Stimulated activated effector memory CD8-positive, alpha-beta T cell treated with anti-CD3 and anti-CD28 coated beads, Interleukin-12 subunit alpha, Interleukin-12 subunit beta, amount 100 ng/mL, for 72 hours (primary cell): ENCODE data around the gene ZNF79.
A peak's percentile ranks its signal among the peaks of the same experiment; 100 is the strongest.

ENCODE experiments used
- ATAC-seq: fragments of 150-1000 bp; cut with Tn5 transposase; 2 replicates; pipeline ENCODE4 v1.10.0; 2021
- DNase-seq, 2 donors: peaks; one replicate each; pipeline ENCODE4 v3.0.0; 2021 to 2022; ENCODE audit warnings: low spot score in 2 of 2
- H3K27ac Mint-ChIP-seq: one replicate; pipeline ENCODE4 v1.8.0; 2022; ENCODE audit warnings: mild to moderate bottlenecking, mixed read lengths
- H3K36me3 Mint-ChIP-seq: one replicate; pipeline ENCODE4 v1.8.0; 2022; ENCODE audit warnings: mild to moderate bottlenecking, mixed read lengths
- H3K4me1 Mint-ChIP-seq: one replicate; pipeline ENCODE4 v1.8.0; 2022; ENCODE audit warnings: mixed read lengths
- H3K4me3 Mint-ChIP-seq: one replicate; pipeline ENCODE4 v1.8.0; 2022; ENCODE audit warnings: mild to moderate bottlenecking, mixed read lengths
- H3K9me3 Mint-ChIP-seq: one replicate; pipeline ENCODE4 v1.8.0; 2022; ENCODE audit warnings: mixed read lengths

ZNF79 gene

DNA sequence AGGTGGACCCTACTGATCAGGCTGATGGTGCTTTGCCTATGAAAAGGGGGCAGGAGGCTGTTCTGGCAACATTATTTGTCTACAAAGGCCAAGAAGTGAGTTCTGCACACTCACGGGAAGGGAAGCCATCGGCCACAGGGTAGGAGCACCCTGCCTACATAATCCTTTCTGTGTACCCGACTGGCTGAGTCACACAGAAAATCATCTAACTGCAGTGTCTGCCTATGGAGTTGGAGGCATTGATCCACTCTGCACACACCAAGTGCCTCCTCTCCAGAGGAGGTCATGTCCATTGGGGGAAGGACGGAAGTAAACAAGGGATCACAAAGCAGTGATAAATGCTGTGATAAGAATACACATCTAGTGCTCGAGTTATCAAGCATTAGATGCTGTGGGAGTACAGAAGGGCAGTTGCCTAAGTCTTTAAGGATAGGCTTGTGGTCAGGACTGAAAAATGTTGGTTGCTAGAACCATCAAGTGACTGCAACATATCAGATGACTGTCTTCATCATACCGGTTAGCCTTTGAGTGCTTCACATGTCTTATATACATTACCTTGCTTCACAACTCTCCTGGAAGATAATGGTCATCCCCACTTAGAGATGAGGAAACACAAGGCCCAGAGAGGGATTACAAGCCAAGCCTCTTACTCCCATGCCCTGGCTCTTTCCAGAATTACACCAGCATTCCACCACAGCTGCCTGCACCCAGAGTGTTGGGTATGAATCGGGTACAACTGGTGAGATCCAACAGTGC, 28.5 kb upstream of the ZNF79 start:
- Mint-ChIP-seq H3K9me3 (no peaks in the 10 kb centered on the region), H3K27ac (no peak overlapping the region), H3K36me3 (peaks cover 10% of the 10 kb centered on the region), H3K4me1 (peaks cover 23% of the 10 kb centered on the region), H3K4me3 (peak overlapping the region; percentile 79)
- ATAC-seq (no peak), DNase-seq (no peak)

DNA sequence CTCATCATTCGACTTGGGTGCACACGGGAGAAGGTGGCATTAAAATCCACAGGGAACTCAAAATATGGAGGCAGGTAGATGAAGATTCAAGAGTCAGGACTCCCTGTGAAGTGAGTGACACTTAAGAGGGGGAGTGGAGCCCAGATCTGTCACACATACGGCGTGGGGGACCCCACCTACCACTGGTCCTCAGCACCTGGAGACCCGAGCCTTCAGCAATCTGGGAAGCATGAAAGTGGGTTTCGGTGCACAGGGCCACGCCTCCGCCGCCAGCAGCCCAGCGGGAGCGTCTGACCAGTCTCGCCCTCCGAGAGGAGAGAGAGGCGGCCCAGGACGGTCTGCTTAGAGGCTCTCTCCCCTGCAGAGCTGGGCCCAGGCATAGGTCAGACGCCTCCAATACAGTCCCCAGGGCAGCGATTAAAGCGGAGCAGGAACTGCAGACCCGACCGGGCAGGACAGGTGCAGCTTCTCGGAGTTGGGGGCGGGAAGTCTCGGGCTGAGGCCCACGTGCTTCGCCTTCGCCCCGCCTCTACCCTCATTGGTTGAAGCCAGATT, 27.9 kb upstream of the ZNF79 start:
- DNase-seq: no peak
- peaks cover 23% of the 10 kb centered on the region for H3K4me1 Mint-ChIP-seq
- ATAC-seq: no peak
- H3K4me3 Mint-ChIP-seq: peak overlapping the region; percentile 79
- no peaks in the 10 kb centered on the region for H3K9me3 Mint-ChIP-seq
- peaks cover 10% of the 10 kb centered on the region for H3K36me3 Mint-ChIP-seq
- no peak overlapping the region for H3K27ac Mint-ChIP-seq

DNA sequence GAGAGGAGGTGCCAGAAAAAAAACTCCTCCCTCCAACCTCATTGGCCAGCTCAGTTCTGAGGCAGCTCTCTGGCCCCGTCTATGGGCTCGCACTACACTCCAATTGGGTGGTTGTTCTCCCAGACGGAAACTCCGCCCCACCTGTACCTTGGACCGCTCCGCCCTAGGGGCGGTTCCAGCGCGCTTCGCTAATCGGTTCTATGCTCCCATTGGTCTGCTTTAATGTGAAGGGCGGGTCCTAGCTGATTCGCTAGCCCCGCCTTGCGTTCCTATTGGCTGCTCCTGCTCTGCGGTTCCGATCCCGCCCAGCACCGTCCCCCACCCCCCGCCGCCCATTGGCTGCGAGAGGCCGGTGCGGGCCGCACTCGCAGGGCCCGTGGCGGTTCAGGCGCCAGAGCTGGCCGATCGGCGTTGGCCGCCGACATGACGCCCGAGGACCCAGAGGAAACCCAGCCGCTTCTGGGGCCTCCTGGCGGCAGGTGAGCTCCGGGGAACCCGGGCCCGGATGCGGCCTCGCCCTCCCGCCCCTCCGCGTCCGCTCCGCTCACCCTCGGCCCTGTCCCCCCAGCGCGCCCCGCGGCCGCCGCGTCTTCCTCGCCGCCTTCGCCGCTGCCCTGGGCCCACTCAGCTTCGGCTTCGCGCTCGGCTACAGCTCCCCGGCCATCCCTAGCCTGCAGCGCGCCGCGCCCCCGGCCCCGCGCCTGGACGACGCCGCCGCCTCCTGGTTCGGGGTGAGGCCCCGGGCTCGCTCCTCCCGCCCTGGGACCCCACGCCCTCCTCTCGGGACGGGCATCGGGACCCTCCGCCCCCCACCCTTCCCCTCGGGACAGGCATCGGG, 27.2 kb upstream of the ZNF79 start, which contains the start of gene SLC2A8:
Gene SLC2A8 (plus strand): TSS at position 362 of the 838 bp plus-strand sequence. CDS start 62 bp downstream, at position 424.
- Mint-ChIP-seq H3K9me3 (no peaks in the 10 kb centered on the region), H3K36me3 (peaks cover 10% of the 10 kb centered on the region), H3K4me1 (peaks cover 23% of the 10 kb centered on the region), H3K27ac (peak within 1 kb of the TSS; percentile 68), H3K4me3 (peak within 1 kb of the TSS; percentile 79)
- peak; percentile 95 for ATAC-seq
- peak; percentile 77 to 97 for DNase-seq

DNA sequence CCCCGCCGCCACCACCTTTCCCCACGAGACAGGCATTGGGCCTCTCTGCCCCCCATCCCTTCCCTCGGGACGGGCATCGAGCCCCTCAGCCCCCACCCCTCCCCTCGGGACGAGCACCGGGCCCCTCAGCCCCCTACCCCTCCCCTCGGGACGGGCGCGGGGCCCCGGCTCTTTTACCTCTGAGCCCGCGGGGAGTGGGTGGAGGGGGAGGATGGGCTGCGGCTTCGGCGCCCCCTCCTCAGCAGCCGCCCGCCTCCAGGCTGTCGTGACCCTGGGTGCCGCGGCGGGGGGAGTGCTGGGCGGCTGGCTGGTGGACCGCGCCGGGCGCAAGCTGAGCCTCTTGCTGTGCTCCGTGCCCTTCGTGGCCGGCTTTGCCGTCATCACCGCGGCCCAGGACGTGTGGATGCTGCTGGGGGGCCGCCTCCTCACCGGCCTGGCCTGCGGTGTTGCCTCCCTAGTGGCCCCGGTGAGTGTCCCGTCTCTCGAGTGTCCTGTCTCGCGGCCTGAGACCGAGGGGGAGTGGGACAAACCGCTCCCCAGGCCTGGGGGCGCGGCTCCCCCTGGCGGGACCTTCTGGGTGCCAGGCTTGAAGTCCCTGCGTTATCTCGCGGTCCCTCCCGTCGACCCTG, 26.4 kb upstream of the ZNF79 start:
- Mint-ChIP-seq H3K36me3 (peaks cover 10% of the 10 kb centered on the region), H3K27ac (peak overlapping the region; percentile 68), H3K4me3 (peak overlapping the region; percentile 79), H3K9me3 (no peaks in the 10 kb centered on the region), H3K4me1 (peaks cover 23% of the 10 kb centered on the region)
- ATAC-seq: no peak
- peak; percentile 30 to 70 for DNase-seq

DNA sequence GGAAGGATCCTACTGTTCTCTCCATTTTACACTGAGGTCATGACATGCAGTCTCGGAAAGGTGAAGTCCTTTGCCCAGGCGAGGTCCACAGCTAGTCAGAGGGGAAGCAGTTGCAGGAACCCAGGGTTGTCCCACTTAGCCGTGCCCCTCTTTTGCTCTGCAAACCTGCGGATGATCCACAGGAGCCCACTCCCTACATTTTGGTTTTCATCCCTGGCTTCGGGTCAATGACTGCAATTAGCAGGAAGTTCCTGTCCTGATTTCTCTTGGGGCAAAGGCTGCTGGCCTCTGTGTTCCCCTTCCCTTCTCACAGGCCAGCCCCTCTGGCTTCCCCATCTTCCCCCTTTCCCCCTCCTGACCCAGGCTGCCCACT, 25.9 kb upstream of the ZNF79 start:
- DNase-seq: no peak
- H3K9me3 Mint-ChIP-seq: no peaks in the 10 kb centered on the region
- peak overlapping the region; percentile 79 for H3K4me3 Mint-ChIP-seq
- peak overlapping the region; percentile 68 for H3K27ac Mint-ChIP-seq
- peaks cover 10% of the 10 kb centered on the region for H3K36me3 Mint-ChIP-seq
- no peak for ATAC-seq
- H3K4me1 Mint-ChIP-seq: peaks cover 23% of the 10 kb centered on the region

DNA sequence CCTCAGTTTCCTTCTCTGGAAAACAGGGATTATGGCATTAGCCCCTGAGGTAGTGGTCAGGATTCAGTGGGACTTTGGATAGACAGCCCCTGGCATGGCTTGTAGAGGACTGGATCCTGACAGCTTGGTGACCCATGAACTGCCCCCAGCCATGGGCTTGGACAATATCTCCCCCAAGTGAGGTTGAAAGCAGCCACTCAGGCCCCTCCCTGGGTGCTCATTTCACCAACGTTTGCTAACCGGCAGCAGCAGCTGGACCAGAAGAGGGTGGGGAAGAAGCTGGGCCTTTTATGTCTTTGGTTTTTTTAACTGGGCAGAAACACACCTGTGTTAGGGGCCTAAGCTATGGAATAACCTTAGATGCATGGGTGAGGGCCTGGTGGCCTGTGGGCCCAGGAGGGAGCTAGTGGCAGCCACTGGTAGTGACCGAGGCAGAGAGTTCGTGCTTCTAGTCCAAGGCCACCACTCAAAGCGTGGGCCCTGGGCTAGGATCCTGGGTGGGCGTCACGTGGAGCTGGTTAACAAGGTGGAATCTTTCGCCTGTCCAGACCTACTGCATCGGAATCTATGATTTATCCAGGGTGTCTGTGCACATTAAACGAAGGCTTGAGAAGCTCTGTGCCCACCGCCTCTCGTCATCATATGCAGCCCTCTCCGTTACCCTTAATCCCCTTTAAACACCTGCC, 25.3 kb upstream of the ZNF79 start:
- H3K9me3 Mint-ChIP-seq: no peaks in the 10 kb centered on the region
- H3K27ac Mint-ChIP-seq: peak overlapping the region; percentile 68
- peaks cover 10% of the 10 kb centered on the region for H3K36me3 Mint-ChIP-seq
- H3K4me3 Mint-ChIP-seq: peak overlapping the region; percentile 79
- peaks cover 23% of the 10 kb centered on the region for H3K4me1 Mint-ChIP-seq
- ATAC-seq: no peak
- DNase-seq: no peak

DNA sequence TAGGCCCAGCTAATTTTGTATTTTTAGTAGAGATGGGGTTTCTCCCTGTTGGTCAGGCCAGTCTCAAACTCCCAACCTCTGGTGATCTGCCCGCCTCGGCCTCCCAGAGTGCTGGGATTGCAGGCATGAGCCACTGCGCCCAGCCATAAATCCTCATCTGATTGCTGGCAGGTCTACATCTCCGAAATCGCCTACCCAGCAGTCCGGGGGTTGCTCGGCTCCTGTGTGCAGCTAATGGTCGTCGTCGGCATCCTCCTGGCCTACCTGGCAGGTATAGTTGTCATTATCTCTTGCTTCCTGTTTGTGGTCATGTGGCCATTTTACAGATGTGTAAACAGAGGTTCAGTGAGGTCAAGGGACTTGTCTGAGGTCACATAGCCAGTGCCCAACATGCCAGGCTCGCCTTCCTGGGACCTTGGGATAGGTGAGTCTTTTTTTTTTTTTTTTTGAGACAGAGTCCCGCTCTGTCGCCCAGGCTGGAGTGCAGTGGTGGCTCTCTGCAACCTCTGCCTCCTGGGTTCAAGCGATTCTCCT, 24.4 kb upstream of the ZNF79 start:
- H3K4me1 Mint-ChIP-seq: peaks cover 23% of the 10 kb centered on the region
- ATAC-seq: no peak
- DNase-seq: no peak
- H3K4me3 Mint-ChIP-seq: no peak overlapping the region
- H3K9me3 Mint-ChIP-seq: no peaks in the 10 kb centered on the region
- no peak overlapping the region for H3K27ac Mint-ChIP-seq
- peaks cover 10% of the 10 kb centered on the region for H3K36me3 Mint-ChIP-seq

DNA sequence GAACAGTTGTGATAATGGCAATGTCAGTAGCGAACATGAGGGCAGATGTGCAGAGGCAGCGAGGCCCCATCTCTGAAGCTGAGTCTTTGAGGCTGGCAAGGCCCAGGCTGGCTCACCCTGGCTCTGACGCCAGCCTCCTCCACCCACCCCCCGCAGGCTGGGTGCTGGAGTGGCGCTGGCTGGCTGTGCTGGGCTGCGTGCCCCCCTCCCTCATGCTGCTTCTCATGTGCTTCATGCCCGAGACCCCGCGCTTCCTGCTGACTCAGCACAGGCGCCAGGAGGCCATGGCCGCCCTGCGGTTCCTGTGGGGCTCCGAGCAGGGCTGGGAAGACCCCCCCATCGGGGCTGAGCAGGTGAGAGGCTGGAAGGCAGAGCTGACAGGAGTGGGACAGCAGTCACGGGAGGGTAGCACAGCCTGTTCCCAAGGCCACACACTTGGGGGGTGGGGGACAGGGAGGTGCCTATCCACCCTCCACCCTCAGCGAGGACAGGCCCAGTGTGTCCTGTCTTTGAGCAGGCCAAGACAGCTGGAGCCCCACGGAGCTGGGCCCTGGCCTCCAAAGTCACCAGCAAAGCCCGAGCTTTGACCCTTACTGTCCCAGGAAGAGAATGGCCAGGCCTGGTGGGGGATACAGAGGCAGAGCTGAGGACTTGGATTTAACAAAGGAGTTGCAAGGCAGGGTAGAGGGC, 21.6 kb upstream of the ZNF79 start:
- Mint-ChIP-seq H3K4me3 (no peak overlapping the region), H3K27ac (no peak overlapping the region), H3K9me3 (no peaks in the 10 kb centered on the region), H3K4me1 (peaks cover 9% of the 10 kb centered on the region), H3K36me3 (peaks cover 6% of the 10 kb centered on the region)
- DNase-seq (no peak), ATAC-seq (no peak)

DNA sequence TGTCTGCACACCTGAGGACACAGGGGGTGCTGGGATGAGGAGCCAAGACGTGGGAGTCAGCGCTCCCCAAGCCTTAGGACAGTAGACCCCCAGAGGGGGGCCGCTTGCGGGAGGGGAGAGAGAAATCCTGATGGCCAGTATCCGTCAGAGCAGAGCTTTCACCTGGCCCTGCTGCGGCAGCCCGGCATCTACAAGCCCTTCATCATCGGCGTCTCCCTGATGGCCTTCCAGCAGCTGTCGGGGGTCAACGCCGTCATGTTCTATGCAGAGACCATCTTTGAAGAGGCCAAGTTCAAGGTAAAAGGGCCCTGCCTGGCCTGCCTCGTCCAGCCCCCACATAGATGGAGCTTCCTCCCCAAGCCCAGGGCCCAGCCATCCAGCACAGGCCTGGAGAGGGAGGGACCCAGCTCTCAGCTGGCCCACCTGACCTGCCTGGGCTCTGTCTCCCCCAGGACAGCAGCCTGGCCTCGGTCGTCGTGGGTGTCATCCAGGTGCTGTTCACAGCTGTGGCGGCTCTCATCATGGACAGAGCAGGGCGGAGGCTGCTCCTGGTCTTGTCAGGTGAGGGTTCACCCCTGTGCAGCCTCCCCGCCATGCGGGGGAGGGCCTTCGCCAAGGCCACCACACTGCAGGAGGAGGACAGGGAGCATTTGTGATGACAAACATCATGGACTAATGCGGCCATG, 20.5 kb upstream of the ZNF79 start:
- ATAC-seq: no peak
- Mint-ChIP-seq H3K4me1 (peaks cover 1% of the 10 kb centered on the region), H3K9me3 (no peaks in the 10 kb centered on the region), H3K27ac (no peak overlapping the region), H3K4me3 (no peak overlapping the region), H3K36me3 (peaks cover 6% of the 10 kb centered on the region)
- no peak for DNase-seq

DNA sequence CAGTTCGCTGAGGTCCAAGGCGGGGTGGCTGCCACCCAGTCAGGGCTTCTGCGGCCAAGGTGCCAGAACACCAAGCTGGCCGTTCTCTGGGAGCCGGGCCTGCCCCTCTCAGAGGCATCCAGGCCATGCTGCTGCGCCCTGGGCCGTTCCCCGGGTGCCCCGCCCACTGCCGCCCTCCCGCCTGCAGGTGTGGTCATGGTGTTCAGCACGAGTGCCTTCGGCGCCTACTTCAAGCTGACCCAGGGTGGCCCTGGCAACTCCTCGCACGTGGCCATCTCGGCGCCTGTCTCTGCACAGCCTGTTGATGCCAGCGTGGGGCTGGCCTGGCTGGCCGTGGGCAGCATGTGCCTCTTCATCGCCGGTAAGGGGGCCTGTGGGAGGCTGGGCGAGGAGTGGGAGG, 19.6 kb upstream of the ZNF79 start:
- no peak overlapping the region for H3K4me3 Mint-ChIP-seq
- no peak for DNase-seq
- ATAC-seq: no peak
- H3K27ac Mint-ChIP-seq: no peak overlapping the region
- H3K9me3 Mint-ChIP-seq: no peaks in the 10 kb centered on the region
- H3K4me1 Mint-ChIP-seq: no peaks in the 10 kb centered on the region
- H3K36me3 Mint-ChIP-seq: peaks cover 6% of the 10 kb centered on the region

DNA sequence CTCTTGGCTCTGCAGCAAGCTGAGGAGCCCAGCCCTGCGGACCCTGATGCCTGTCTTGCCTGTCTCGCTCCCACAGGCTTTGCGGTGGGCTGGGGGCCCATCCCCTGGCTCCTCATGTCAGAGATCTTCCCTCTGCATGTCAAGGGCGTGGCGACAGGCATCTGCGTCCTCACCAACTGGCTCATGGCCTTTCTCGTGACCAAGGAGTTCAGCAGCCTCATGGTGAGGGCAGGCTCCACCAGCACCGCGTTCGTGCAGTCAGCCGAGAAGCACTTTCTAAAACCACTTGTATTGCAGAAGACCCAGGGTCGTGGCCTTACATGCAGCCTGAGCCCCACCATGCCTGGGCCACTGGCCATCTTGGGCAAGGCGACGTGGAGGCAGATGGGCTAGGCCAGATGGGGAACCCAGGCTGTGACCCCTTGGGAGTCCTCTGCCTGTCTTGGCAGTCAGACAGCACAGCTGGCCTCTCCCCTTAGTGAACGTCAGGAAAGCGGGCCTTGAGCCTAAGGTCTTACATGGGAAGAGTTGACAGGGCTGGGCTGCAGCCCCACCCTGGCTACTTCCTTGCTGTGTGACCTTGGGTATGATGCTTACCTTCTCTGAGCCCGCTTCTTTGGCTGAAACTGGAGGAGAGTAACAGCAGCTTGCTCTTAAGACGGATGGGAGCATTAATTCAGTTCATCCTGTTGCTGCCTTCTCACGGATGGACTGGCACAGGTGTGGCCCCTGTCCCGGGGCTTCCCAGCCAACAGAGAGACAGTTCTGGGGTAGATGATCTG, 18.6 kb upstream of the ZNF79 start:
- DNase-seq (no peak), ATAC-seq (no peak)
- Mint-ChIP-seq H3K4me1 (no peaks in the 10 kb centered on the region), H3K36me3 (peaks cover 2% of the 10 kb centered on the region), H3K4me3 (no peak overlapping the region), H3K27ac (no peak overlapping the region), H3K9me3 (no peaks in the 10 kb centered on the region)

DNA sequence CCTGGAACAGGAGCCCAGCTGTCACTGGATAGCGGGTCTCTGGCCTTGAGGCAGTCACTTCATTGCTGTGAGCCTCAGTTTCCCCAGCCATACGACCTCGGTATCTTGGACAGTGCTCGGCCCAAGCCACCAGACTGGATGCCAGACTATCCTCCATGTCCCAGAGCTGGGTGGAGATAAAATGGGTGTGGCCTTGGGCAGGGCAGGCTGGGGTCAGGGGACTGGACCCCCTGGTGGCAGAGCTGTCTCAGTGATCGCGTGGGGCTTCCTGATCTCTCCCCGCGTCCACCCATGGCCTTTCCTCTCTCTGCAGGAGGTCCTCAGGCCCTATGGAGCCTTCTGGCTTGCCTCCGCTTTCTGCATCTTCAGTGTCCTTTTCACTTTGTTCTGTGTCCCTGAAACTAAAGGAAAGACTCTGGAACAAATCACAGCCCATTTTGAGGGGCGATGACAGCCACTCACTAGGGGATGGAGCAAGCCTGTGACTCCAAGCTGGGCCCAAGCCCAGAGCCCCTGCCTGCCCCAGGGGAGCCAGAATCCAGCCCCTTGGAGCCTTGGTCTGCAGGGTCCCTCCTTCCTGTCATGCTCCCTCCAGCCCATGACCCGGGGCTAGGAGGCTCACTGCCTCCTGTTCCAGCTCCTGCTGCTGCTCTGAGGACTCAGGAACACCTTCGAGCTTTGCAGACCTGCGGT, 17.2 kb upstream of the ZNF79 start:
- H3K9me3 Mint-ChIP-seq: no peaks in the 10 kb centered on the region
- DNase-seq: no peak
- H3K27ac Mint-ChIP-seq: no peak overlapping the region
- no peak for ATAC-seq
- no peaks in the 10 kb centered on the region for H3K36me3 Mint-ChIP-seq
- no peaks in the 10 kb centered on the region for H3K4me1 Mint-ChIP-seq
- no peak overlapping the region for H3K4me3 Mint-ChIP-seq

DNA sequence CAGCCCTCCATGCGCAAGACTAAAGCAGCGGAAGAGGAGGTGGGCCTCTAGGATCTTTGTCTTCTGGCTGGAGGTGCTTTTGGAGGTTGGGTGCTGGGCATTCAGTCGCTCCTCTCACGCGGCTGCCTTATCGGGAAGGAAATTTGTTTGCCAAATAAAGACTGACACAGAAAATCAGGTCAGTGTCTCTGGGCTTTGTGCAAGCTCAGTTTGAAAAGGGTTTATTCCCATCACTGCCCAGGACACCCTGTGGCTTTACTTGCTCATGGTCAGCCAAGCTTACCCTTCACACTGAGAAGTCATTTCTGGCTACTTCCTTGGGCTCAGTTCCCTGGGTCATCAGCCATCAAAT, 16.7 kb upstream of the ZNF79 start:
- Mint-ChIP-seq H3K36me3 (no peaks in the 10 kb centered on the region), H3K4me1 (no peaks in the 10 kb centered on the region), H3K27ac (no peak overlapping the region), H3K9me3 (no peaks in the 10 kb centered on the region), H3K4me3 (no peak overlapping the region)
- DNase-seq (no peak), ATAC-seq (no peak)
